ENCODE measurements around the gene ASTN1. TPM values are rescaled to one million over a fixed set of nuclear protein-coding genes. Genes with fewer than 3 reads are reported as not detected.

The ASTN1 gene
- under 0.01 TPM in 1 of 2 replicates, not detected in the other for total RNA-seq

DNA sequence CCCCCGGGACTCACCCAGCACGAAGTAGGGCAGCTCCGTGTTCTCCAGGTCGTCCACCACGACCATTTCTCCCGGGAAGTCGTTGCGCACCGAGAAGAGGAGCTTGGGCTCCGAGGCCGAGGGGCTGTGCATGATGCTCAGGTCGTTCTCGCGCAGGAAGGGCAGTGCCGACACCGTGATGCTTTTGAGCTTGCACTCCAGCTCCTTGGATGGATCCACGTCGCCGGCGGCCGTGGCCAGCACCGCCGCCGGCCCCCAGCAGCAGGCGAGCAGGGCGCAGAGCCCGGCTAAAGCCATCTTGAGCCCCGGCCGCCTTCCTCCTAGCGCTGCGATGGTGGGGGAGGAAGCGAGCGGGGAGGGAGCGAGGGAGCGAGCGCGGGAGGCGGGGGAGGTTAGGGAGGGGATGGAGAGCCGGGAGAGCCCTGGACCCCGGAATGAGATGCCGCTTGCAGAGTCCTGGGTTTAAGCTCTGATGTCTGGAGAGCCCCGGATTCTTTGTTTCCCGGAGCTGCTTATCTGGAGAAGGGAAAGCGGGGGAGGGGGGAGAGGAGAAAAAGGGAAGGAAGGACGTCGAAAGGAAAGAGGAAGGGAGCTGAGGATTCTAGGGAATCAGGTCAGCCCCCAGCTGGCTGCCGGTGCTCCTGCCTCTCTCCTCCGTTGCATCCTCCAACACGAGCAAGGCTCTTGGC is at the start of gene ASTN1:
ASTN1 (minus strand) TSS at position 333 of the 689 bp plus-strand sequence; CDS start at position 297, 36 bp downstream.
- no peak for FAIRE-seq

DNA sequence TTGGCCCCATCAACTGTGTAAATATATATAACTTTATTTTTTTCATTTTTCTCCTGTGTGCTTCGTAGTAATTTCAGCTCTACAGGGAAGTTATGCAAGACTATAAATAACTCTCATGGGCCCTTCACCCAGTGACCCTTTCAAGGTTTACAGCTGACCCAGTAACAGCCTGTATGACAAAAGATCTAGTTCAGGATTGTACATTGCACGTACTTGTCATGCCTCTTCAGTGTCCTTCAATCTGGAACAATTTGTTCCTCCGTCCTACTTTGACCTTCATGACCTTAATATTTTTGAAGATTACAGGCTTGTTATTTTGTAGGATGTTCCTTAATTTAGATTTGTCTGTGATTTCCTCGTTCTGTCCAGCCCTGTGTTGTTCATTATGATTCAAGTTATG is 46.7 kb upstream of the ASTN1 start:
- Histone ChIP-seq H3K36me3 (ENCODE audit: control insufficient read depth, insufficient read depth, low read length) (no peaks in the 10 kb centered on the region), H3K27me3 (ENCODE audit: control insufficient read depth, insufficient read depth, low read length) (no peaks in the 10 kb centered on the region), H3K4me3 (ENCODE audit: low read depth, low read length) (no peak overlapping the region)
- no peak for FAIRE-seq
- DNase-seq (ENCODE audit: low read depth): no peak
- TF ChIP-seq, protein P1, sequence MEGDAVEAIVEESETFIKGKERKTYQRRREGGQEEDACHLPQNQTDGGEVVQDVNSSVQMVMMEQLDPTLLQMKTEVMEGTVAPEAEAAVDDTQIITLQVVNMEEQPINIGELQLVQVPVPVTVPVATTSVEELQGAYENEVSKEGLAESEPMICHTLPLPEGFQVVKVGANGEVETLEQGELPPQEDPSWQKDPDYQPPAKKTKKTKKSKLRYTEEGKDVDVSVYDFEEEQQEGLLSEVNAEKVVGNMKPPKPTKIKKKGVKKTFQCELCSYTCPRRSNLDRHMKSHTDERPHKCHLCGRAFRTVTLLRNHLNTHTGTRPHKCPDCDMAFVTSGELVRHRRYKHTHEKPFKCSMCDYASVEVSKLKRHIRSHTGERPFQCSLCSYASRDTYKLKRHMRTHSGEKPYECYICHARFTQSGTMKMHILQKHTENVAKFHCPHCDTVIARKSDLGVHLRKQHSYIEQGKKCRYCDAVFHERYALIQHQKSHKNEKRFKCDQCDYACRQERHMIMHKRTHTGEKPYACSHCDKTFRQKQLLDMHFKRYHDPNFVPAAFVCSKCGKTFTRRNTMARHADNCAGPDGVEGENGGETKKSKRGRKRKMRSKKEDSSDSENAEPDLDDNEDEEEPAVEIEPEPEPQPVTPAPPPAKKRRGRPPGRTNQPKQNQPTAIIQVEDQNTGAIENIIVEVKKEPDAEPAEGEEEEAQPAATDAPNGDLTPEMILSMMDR (IDR thresholded peaks at IDR 0.05; ENCODE audit: insufficient read depth, low read length, severe bottlenecking): no peak

More for the DNA sequence above, at the start of gene ASTN1:
- Histone ChIP-seq H3K27me3 (ENCODE audit: control insufficient read depth, insufficient read depth, low read length) (peaks cover 27% of the 10 kb centered on the region), H3K4me3 (ENCODE audit: low read depth, low read length) (no peak within 1 kb of the TSS), H3K36me3 (ENCODE audit: control insufficient read depth, insufficient read depth, low read length) (no peaks in the 10 kb centered on the region)
- TF ChIP-seq, protein P1 (IDR thresholded peaks at IDR 0.05; ENCODE audit: insufficient read depth, low read length, severe bottlenecking): no peak
- DNase-seq (ENCODE audit: low read depth): no peak

DNA sequence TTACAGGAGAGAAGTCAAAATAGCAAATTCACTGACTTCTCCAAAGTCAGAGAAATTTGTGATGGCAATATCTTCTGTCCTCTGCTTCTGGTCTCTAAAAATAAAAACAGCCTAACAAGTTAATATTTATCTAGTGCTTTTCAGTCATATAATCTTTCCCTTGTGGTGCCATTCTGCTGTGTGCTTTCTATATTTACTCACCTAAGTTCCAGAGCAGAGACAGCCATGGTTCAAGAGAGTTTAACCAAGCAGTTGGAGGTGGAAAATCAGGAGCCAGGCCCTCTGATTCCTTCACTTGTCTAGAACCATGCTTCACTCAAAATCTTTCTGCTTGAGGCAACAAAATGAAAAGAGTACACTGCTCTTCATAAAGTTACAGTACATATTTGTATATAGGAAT is 45.6 kb upstream of the ASTN1 start:
- no peaks in the 10 kb centered on the region for H3K36me3 ChIP-seq (ENCODE audit: control insufficient read depth, insufficient read depth, low read length)
- DNase-seq (ENCODE audit: low read depth): no peak
- H3K27me3 ChIP-seq (ENCODE audit: control insufficient read depth, insufficient read depth, low read length): no peaks in the 10 kb centered on the region
- TF ChIP-seq, protein P1 (IDR thresholded peaks at IDR 0.05; ENCODE audit: insufficient read depth, low read length, severe bottlenecking): no peak
- FAIRE-seq: no peak
- H3K4me3 ChIP-seq (ENCODE audit: low read depth, low read length): no peak overlapping the region

DNA sequence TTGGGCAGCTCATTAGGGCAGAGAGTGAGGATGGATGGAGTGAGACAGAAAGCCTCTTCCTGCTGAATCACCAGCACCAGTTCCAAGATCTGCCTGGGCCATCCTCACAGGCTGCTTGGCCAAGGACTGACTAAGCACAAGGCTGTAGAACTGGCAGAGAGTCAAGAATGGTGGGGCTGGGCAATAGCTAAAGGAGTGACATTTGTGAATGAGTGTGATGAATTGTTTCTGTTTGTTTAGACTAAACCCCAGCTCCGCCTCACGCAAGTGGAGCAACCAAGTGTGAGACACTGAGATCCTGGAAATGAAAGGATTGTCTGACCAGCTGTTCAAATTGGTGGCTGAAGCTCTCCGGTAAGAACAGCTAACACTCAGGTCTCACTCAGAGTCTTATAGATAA is 44.8 kb upstream of the ASTN1 start:
- TF ChIP-seq, protein P1 (IDR thresholded peaks at IDR 0.05; ENCODE audit: insufficient read depth, low read length, severe bottlenecking): no peak
- H3K36me3 ChIP-seq (ENCODE audit: control insufficient read depth, insufficient read depth, low read length): no peaks in the 10 kb centered on the region
- DNase-seq (ENCODE audit: low read depth): peak; percentile 100
- no peak overlapping the region for H3K4me3 ChIP-seq (ENCODE audit: low read depth, low read length)
- FAIRE-seq: peak; percentile 99
- no peaks in the 10 kb centered on the region for H3K27me3 ChIP-seq (ENCODE audit: control insufficient read depth, insufficient read depth, low read length)

DNA sequence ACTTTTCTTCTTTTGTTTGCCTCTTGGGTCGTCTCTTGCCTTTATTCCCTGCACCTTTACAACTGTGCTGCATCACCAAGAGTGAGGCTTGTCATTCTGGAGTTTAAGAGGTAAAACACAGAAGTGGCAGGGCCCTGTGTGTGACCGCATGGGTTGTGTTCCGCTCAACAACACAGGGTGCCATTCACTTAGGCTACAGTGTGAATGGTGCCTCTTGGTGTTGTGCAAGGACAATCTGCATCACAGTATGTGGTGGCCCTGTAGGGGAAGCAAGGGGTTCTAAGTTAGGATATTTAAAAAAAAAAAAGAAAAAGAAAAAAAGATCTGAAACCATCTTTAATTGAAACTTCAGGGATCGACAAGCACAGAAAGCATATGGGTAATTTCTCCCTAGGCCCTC is 44.4 kb upstream of the ASTN1 start:
- FAIRE-seq: peak; percentile 23
- no peaks in the 10 kb centered on the region for H3K27me3 ChIP-seq (ENCODE audit: control insufficient read depth, insufficient read depth, low read length)
- TF ChIP-seq, protein P1 (IDR thresholded peaks at IDR 0.05; ENCODE audit: insufficient read depth, low read length, severe bottlenecking): no peak
- no peaks in the 10 kb centered on the region for H3K36me3 ChIP-seq (ENCODE audit: control insufficient read depth, insufficient read depth, low read length)
- DNase-seq (ENCODE audit: low read depth): no peak
- no peak overlapping the region for H3K4me3 ChIP-seq (ENCODE audit: low read depth, low read length)

Data from bronchial epithelial cell (primary cell).